ENCODE results near the gene ACSL1.
A peak's percentile ranks its signal among the peaks of the same experiment; 100 is the strongest.
"Not testable (repeated sequence)": the region's sequence is repeated elsewhere in the genome, so short reads cannot be mapped to it uniquely, and the experiment has no call there.

ACSL1 gene

GRCh38 chr4:184745831-184746795 is 79.7 kb downstream of the ACSL1 start:
- TF ChIP-seq POLR2AphosphoS5 (IDR thresholded peaks at IDR 0.05; ENCODE audit: low read depth): peak; percentile 41; the same call in 1 of the 2 replicates
- peak; percentile 21; the same call in 1 of the 2 replicates for TF ChIP-seq GABPA (IDR thresholded peaks at IDR 0.05; ENCODE audit: low read depth)
- TF ChIP-seq REST (IDR thresholded peaks at IDR 0.05; ENCODE audit: insufficient replicate concordance, low read depth): no peak
- TF ChIP-seq SPI1 (IDR thresholded peaks at IDR 0.05; ENCODE audit: borderline replicate concordance, low read depth): peak; percentile 70; the same call in 1 of the 2 replicates
- peak; percentile 65 for TF ChIP-seq CTCF (IDR thresholded peaks at IDR 0.05; ENCODE audit: insufficient read depth, low read length)
- Histone ChIP-seq H3K27ac (replicated peaks) (peak overlapping the region; percentile 85), H3K27me3 (ENCODE audit: insufficient read depth, poor library complexity, severe bottlenecking) (no peaks in the 10 kb centered on the region), H3K4me3 (replicated peaks; ENCODE audit: insufficient read depth, low read length) (no peak overlapping the region)
- peak; percentile 58 to 90 for DNase-seq (ENCODE audit: low read depth in 1 of 2, low spot score in 1 of 2)

- Histone ChIP-seq H3K4me3 (replicated peaks; ENCODE audit: insufficient read depth, low read length) (no peak overlapping the region), H3K27ac (replicated peaks) (no peak overlapping the region), H3K27me3 (ENCODE audit: insufficient read depth, poor library complexity, severe bottlenecking) (no peaks in the 10 kb centered on the region)
- TF ChIP-seq GABPA (IDR thresholded peaks at IDR 0.05; ENCODE audit: low read depth) (no peak), CTCF (IDR thresholded peaks at IDR 0.05; ENCODE audit: insufficient read depth, low read length) (no peak), REST (IDR thresholded peaks at IDR 0.05; ENCODE audit: insufficient replicate concordance, low read depth) (no peak), POLR2AphosphoS5 (IDR thresholded peaks at IDR 0.05; ENCODE audit: low read depth) (no peak), SPI1 (IDR thresholded peaks at IDR 0.05; ENCODE audit: borderline replicate concordance, low read depth) (no peak)
- DNase-seq (ENCODE audit: low read depth in 1 of 2, low spot score in 1 of 2): no peak
Observed at GRCh38 chr4:184744236-184744635, 81.5 kb downstream of the ACSL1 start.

GRCh38 chr4:184743650-184744049 is 82.1 kb downstream of the ACSL1 start:
- no peak overlapping the region for H3K4me3 ChIP-seq (replicated peaks; ENCODE audit: insufficient read depth, low read length)
- TF ChIP-seq SPI1 (IDR thresholded peaks at IDR 0.05; ENCODE audit: borderline replicate concordance, low read depth): no peak
- no peak for TF ChIP-seq POLR2AphosphoS5 (IDR thresholded peaks at IDR 0.05; ENCODE audit: low read depth)
- TF ChIP-seq GABPA (IDR thresholded peaks at IDR 0.05; ENCODE audit: low read depth): no peak
- TF ChIP-seq REST (IDR thresholded peaks at IDR 0.05; ENCODE audit: insufficient replicate concordance, low read depth): no peak
- TF ChIP-seq CTCF (IDR thresholded peaks at IDR 0.05; ENCODE audit: insufficient read depth, low read length): no peak
- DNase-seq (ENCODE audit: low read depth in 1 of 2, low spot score in 1 of 2): no peak
- H3K27me3 ChIP-seq (ENCODE audit: insufficient read depth, poor library complexity, severe bottlenecking): no peaks in the 10 kb centered on the region
- no peak overlapping the region for H3K27ac ChIP-seq (replicated peaks)

- H3K27ac ChIP-seq (replicated peaks); DNase-seq (ENCODE audit: low read depth in 1 of 2, low spot score in 1 of 2); H3K27me3 ChIP-seq (ENCODE audit: insufficient read depth, poor library complexity, severe bottlenecking): not testable (repeated sequence)
Observed at GRCh38 chr4:184741651-184742050, 84.1 kb downstream of the ACSL1 start.

More at GRCh38 chr4:184741651-184742050, 84.1 kb downstream of the ACSL1 start:
- H3K4me3 ChIP-seq (replicated peaks; ENCODE audit: insufficient read depth, low read length): not testable (repeated sequence)

All from HL-60 (cell line).